Ishikawa (cell line): ENCODE measurements around the gene WDR86.

ENCODE experiments used
- CEBPB ChIP-seq: IDR thresholded peaks from 2 replicates; pipeline ENCODE4 v1.6.1; 2012
- CREB1 ChIP-seq: IDR thresholded peaks from 2 replicates; pipeline ENCODE4 v1.6.1; 2012; ENCODE audit warnings: low read depth
- EP300 ChIP-seq: IDR thresholded peaks from 2 replicates; pipeline ENCODE4 v1.6.1; 2012; ENCODE audit warnings: borderline replicate concordance
- RAD21 ChIP-seq: IDR thresholded peaks from 2 replicates; pipeline ENCODE4 v1.6.1; 2012; ENCODE audit warnings: low read depth
- TAF1 ChIP-seq: IDR thresholded peaks from 2 replicates; pipeline ENCODE4 v1.6.1; 2012; ENCODE audit warnings: low read depth, mild to moderate bottlenecking
- TCF12 ChIP-seq: IDR thresholded peaks from 2 replicates; pipeline ENCODE4 v1.6.1; 2012; ENCODE audit warnings: low read depth
- ZBTB7A ChIP-seq: IDR thresholded peaks from 2 replicates; pipeline ENCODE4 v1.6.1; 2012; ENCODE audit warnings: low read depth
- TF ChIP-seq, protein P1 (sequence below): IDR thresholded peaks from 2 replicates; pipeline ENCODE4 v1.6.1; 2012
- TF ChIP-seq, protein P2 (sequence below): IDR thresholded peaks from 2 replicates; pipeline ENCODE4 v1.6.1; 2012; ENCODE audit warnings: low read depth, mild to moderate bottlenecking

DNA sequence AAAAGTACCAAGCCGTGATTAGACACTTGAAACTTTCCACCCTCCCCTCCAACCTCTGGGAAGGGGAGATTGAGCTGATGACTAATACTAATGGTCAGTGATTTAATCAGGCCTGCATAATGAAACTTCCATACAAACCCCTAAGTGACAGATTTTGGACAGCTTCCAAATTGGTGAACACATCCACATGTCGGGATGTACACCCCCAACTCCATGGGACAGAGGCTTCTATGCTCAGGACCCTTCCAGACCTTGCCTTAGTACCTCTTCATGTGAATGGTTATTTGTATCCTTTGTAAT lies 63.4 kb downstream of the WDR86 start:
- TF ChIP-seq, protein P1, sequence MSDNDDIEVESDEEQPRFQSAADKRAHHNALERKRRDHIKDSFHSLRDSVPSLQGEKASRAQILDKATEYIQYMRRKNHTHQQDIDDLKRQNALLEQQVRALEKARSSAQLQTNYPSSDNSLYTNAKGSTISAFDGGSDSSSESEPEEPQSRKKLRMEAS, result no peak
- TF ChIP-seq TAF1, result no peak
- no peak for TF ChIP-seq ZBTB7A
- TF ChIP-seq, protein P2, sequence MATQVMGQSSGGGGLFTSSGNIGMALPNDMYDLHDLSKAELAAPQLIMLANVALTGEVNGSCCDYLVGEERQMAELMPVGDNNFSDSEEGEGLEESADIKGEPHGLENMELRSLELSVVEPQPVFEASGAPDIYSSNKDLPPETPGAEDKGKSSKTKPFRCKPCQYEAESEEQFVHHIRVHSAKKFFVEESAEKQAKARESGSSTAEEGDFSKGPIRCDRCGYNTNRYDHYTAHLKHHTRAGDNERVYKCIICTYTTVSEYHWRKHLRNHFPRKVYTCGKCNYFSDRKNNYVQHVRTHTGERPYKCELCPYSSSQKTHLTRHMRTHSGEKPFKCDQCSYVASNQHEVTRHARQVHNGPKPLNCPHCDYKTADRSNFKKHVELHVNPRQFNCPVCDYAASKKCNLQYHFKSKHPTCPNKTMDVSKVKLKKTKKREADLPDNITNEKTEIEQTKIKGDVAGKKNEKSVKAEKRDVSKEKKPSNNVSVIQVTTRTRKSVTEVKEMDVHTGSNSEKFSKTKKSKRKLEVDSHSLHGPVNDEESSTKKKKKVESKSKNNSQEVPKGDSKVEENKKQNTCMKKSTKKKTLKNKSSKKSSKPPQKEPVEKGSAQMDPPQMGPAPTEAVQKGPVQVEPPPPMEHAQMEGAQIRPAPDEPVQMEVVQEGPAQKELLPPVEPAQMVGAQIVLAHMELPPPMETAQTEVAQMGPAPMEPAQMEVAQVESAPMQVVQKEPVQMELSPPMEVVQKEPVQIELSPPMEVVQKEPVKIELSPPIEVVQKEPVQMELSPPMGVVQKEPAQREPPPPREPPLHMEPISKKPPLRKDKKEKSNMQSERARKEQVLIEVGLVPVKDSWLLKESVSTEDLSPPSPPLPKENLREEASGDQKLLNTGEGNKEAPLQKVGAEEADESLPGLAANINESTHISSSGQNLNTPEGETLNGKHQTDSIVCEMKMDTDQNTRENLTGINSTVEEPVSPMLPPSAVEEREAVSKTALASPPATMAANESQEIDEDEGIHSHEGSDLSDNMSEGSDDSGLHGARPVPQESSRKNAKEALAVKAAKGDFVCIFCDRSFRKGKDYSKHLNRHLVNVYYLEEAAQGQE, result no peak
- TF ChIP-seq RAD21, result no peak
- no peak for TF ChIP-seq CEBPB
- TF ChIP-seq EP300, result no peak
- no peak for TF ChIP-seq CREB1
- no peak for TF ChIP-seq TCF12
